Mesothelial cell of epicardium (in vitro differentiated cells): ENCODE measurements around the gene KCNJ6. TPM values are rescaled to one million over a fixed set of nuclear protein-coding genes. Genes with fewer than 3 reads are reported as not detected.
"Not testable (repeated sequence)": the region's sequence is repeated elsewhere in the genome, so short reads cannot be mapped to it uniquely, and the experiment has no call there.

ENCODE experiments used
- DNase-seq, 2 experiments: peaks; one replicate each; pipeline ENCODE4 v3.0.0; 2021; ENCODE audit warnings: low spot score in 2 of 2; ENCODE audit not compliant: unreplicated experiment in 2 of 2
- H3K27ac Mint-ChIP-seq: 2 replicates; pipeline ENCODE4 v1.8.0; 2021; ENCODE audit warnings: mixed read lengths
- H3K27me3 Mint-ChIP-seq: 2 replicates; pipeline ENCODE4 v1.8.0; 2021; ENCODE audit warnings: low read depth, mixed read lengths
- H3K36me3 Mint-ChIP-seq: 2 replicates; pipeline ENCODE4 v1.8.0; 2021; ENCODE audit warnings: mixed read lengths
- H3K4me1 Mint-ChIP-seq: 2 replicates; pipeline ENCODE4 v1.8.0; 2021; ENCODE audit warnings: mixed read lengths
- H3K4me3 Mint-ChIP-seq: 2 replicates; pipeline ENCODE4 v1.8.0; 2021; ENCODE audit warnings: mild to moderate bottlenecking, moderate library complexity, mixed read lengths
- H3K9me3 Mint-ChIP-seq: 2 replicates; pipeline ENCODE4 v1.8.0; 2021; ENCODE audit warnings: mixed read lengths
- total RNA-seq: library from RNA; stranded (reverse); gene quantifications from 3 replicates; pipeline ENCODE4 v1.2.1, GENCODE V29; 2021
- TF ChIP-seq, protein P1 (sequence below): fragments of 200-600 bp; sonication (generic); IDR thresholded peaks from one replicate; pipeline ENCODE4 v1.5.0; 2021; ENCODE audit warnings: antibody characterized with exemption; ENCODE audit not compliant: unreplicated experiment

Gene KCNJ6
- total RNA-seq, 1 donor from 2014 or later = 0.02 TPM

- H3K9me3 Mint-ChIP-seq = no peaks in the 10 kb centered on the region
- no peak overlapping the region for H3K4me3 Mint-ChIP-seq
- H3K27ac Mint-ChIP-seq = no peak overlapping the region
- H3K4me1 Mint-ChIP-seq = peaks cover 5% of the 10 kb centered on the region
- no peak for DNase-seq
- TF ChIP-seq, protein P1, sequence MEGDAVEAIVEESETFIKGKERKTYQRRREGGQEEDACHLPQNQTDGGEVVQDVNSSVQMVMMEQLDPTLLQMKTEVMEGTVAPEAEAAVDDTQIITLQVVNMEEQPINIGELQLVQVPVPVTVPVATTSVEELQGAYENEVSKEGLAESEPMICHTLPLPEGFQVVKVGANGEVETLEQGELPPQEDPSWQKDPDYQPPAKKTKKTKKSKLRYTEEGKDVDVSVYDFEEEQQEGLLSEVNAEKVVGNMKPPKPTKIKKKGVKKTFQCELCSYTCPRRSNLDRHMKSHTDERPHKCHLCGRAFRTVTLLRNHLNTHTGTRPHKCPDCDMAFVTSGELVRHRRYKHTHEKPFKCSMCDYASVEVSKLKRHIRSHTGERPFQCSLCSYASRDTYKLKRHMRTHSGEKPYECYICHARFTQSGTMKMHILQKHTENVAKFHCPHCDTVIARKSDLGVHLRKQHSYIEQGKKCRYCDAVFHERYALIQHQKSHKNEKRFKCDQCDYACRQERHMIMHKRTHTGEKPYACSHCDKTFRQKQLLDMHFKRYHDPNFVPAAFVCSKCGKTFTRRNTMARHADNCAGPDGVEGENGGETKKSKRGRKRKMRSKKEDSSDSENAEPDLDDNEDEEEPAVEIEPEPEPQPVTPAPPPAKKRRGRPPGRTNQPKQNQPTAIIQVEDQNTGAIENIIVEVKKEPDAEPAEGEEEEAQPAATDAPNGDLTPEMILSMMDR = no peak
- peaks cover 15% of the 10 kb centered on the region for H3K27me3 Mint-ChIP-seq
- H3K36me3 Mint-ChIP-seq = no peaks in the 10 kb centered on the region
Observed at GRCh38 chr21:37653201-37653600, 263.1 kb downstream of the KCNJ6 start.

GRCh38 chr21:37647781-37648180 lies 268.5 kb downstream of the KCNJ6 start:
- H3K4me3 Mint-ChIP-seq = no peak overlapping the region
- no peak for DNase-seq
- peaks cover 4% of the 10 kb centered on the region for H3K27me3 Mint-ChIP-seq
- H3K9me3 Mint-ChIP-seq = no peaks in the 10 kb centered on the region
- no peak overlapping the region for H3K27ac Mint-ChIP-seq
- no peaks in the 10 kb centered on the region for H3K36me3 Mint-ChIP-seq
- TF ChIP-seq, protein P1 = no peak
- H3K4me1 Mint-ChIP-seq = no peaks in the 10 kb centered on the region

DNA sequence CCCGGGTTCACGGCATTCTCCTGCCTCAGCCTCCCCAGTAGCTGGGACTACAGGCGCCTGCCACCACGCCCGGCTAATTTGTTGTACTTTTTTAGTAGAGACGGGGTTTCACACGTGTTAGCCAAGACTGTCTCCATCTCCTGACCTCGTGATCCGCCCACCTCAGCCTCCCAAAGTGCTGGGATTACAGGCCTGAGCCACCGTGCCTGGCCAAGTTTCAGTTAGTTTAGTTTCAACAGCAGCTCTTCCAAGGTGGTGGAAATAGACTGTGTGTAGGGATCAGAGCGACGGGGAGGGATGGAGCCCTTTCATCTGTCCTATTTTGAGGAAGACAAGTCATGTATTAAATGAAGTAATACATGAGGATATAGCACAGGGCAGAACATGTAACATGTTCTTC lies 269.5 kb downstream of the KCNJ6 start:
- not testable (repeated sequence) for H3K9me3 Mint-ChIP-seq, H3K4me1 Mint-ChIP-seq, H3K27me3 Mint-ChIP-seq, H3K27ac Mint-ChIP-seq, DNase-seq, H3K4me3 Mint-ChIP-seq, H3K36me3 Mint-ChIP-seq

DNA sequence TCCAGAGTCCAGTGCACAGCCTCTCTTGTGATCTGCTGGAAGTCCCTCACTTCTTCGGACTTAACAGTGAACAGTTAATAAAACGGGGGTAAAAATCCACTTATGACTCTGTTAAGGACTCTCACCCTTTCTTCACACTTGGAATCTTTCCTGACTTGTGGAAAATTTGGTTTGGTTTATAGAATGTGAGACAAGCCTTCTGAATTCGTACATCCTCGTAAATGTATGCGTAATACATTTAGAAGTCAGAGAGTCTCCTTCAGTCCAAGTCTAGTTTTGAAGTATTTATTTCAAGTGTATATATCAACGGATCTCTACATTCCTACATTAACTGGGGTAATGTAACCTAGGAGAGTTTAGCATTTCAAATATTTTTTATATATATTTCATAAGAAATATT lies 270.4 kb downstream of the KCNJ6 start:
- no peaks in the 10 kb centered on the region for H3K4me1 Mint-ChIP-seq
- TF ChIP-seq, protein P1 = no peak
- H3K27me3 Mint-ChIP-seq = peaks cover 12% of the 10 kb centered on the region
- H3K36me3 Mint-ChIP-seq = no peaks in the 10 kb centered on the region
- DNase-seq = no peak
- H3K4me3 Mint-ChIP-seq = no peak overlapping the region
- no peaks in the 10 kb centered on the region for H3K9me3 Mint-ChIP-seq
- H3K27ac Mint-ChIP-seq = no peak overlapping the region

DNA sequence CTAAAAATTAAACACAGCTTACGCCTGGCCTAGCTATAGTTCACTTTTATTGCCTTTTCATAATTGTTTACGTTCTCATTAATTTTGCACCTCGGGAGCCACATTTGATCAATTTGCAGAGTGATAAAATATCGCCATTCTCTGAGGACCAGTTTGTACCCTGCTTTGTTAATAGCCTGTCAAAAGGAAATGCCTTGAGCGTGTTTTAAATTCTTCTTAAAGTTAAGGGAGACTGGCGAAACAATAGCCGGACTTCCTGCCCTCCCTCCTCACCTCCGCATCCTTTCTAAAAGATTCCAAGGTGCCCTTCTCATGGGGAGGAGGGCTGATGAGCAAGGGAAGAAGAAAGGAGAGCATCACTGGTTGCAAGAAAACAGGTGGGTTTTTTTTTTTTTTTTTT lies 271.6 kb downstream of the KCNJ6 start:
- peaks cover 16% of the 10 kb centered on the region for H3K27me3 Mint-ChIP-seq
- DNase-seq = no peak
- H3K9me3 Mint-ChIP-seq = no peaks in the 10 kb centered on the region
- TF ChIP-seq, protein P1 = no peak
- no peaks in the 10 kb centered on the region for H3K4me1 Mint-ChIP-seq
- H3K36me3 Mint-ChIP-seq = no peaks in the 10 kb centered on the region
- no peak overlapping the region for H3K27ac Mint-ChIP-seq
- no peak overlapping the region for H3K4me3 Mint-ChIP-seq

- not testable (repeated sequence) for H3K4me3 Mint-ChIP-seq, H3K4me1 Mint-ChIP-seq, H3K27ac Mint-ChIP-seq, H3K9me3 Mint-ChIP-seq, DNase-seq, H3K36me3 Mint-ChIP-seq
- peaks cover 19% of the 10 kb centered on the region for H3K27me3 Mint-ChIP-seq
Observed at GRCh38 chr21:37643862-37644261, 272.4 kb downstream of the KCNJ6 start.

GRCh38 chr21:37642493-37642892 lies 273.8 kb downstream of the KCNJ6 start:
- no peak for DNase-seq
- Mint-ChIP-seq H3K4me3 (no peak overlapping the region), H3K27ac (no peak overlapping the region), H3K36me3 (no peaks in the 10 kb centered on the region), H3K4me1 (no peaks in the 10 kb centered on the region), H3K9me3 (peaks cover 5% of the 10 kb centered on the region), H3K27me3 (peaks cover 21% of the 10 kb centered on the region)
- TF ChIP-seq, protein P1 = no peak
